Activated T-helper 1 cell treated with anti-CD3 and anti-CD28 coated beads, Interleukin-2, amount 50 U/mL, for 16 hours (primary cell): Measurements from ENCODE around the gene ISY1.
A peak's percentile ranks its signal among the peaks of the same experiment; 100 is the strongest.
"Not testable (repeated sequence)": the region's sequence is repeated elsewhere in the genome, so short reads cannot be mapped to it uniquely, and the experiment has no call there.

Experiments
- DNase-seq, 2 donors: peaks; one replicate each; pipeline ENCODE4 v3.0.0-alpha.2; 2020; ENCODE audit warnings: low read depth in 1 of 2, low spot score in 1 of 2

The ISY1 gene

GRCh38 chr3:129160891-129161859 lies at the start of gene ISY1:
Gene ISY1 (minus strand): TSS chr3:129161063. CDS start chr3:129160975, 88 bp downstream.
- peak; percentile 52 to 85 for DNase-seq

DNA sequence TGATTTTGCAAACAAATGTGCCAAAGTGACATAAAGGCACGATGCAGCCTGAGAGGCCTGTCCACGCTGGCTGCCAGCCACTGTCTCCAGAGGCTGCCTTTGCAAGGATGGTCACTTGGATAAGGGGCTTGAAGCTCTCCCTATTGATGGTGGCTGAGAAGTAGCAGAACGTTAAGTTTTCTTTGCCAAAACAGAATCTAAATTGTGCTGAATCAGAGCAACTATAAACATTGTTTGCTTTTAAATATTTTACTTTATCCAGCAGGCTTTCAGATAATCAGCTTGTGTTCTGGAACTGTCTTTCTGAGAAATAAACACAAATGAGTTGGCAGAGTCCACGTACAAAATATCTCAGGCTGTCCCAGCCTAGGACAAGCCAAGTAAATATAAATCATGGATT lies 46.6 kb upstream of the ISY1 start:
- no peak for DNase-seq

DNA sequence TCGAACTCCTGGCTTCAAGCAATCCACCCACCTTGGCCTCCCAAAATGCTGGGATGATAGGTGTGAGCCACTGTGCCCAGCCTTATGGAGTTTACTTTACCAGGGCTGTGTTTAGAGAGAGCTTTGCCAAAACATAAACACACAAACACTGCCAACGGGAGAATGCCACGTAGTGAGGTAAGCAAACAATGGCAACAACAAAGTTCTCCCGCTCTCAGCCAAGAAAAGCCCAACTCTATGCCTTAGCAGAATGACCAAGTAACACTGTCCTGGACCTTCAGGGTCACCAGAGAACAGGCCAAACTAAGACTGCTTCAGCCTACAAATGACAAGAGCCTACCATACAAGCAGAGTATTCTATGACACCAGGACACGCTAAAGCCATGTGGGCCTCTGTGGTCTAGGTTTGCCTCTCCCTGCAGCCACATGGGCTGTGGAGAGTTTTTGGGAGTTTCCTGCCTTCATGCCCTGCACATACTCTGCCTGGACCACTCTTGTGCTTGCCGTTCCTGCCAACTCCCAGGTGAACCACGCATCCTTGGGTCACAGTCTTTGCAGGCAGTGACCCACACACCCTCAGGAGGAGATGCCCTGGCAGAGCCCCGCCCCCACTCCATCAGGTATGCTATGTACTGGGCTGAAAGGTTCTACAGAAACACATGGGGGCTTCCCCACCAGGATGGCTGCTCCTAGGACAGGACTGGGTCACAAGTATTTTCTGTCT lies 44.4 kb upstream of the ISY1 start:
- DNase-seq = no peak

GRCh38 chr3:129204473-129204872 lies 43.6 kb upstream of the ISY1 start:
- no peak for DNase-seq

GRCh38 chr3:129199366-129199765 lies 38.5 kb upstream of the ISY1 start:
- DNase-seq = no peak

- DNase-seq = no peak
Measured at GRCh38 chr3:129197321-129197720, 36.5 kb upstream of the ISY1 start.

GRCh38 chr3:129196601-129197000 lies 35.7 kb upstream of the ISY1 start:
- DNase-seq = no peak

- no peak for DNase-seq
Measured at GRCh38 chr3:129195731-129196256, 34.9 kb upstream of the ISY1 start.

DNA sequence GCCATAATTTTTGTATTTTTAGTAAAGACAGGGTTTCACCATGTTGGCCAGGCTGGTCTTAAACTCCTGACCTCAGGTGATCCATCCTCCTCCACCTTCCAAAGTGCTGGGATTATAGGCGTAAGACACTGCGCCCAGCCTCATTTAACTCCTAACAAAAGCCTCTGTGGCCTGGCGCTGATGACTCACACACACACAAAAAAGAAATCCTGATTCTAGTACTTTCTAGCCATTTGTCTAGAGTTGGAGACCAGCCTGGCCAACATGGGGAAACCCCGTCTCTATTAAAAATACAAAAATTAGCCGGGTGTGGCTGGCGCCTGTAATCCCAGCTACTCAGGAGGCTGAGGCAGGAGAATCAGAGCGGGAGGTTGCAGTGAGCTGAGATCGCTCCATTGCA lies 28.9 kb upstream of the ISY1 start:
- not testable (repeated sequence) for DNase-seq

GRCh38 chr3:129187857-129188256 lies 27.0 kb upstream of the ISY1 start:
- DNase-seq = no peak

DNA sequence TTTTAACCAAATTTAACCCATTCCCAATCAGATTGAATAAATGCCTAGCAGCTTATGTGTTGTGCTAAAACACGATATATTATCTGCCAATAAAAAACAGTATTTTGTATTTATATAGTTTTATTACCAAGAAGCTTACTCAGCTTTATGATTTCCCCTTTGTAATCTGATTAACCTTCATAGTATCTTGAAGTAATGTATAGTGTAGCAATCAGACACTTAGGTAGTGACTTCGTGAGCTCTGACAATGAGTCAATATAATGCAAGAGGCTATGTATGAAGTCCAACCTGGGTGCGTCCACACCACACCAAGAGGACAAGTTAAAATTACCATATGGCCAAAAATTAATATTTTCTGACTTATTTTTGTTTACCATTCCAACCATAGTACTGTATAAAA lies 24.9 kb upstream of the ISY1 start:
- no peak for DNase-seq

DNA sequence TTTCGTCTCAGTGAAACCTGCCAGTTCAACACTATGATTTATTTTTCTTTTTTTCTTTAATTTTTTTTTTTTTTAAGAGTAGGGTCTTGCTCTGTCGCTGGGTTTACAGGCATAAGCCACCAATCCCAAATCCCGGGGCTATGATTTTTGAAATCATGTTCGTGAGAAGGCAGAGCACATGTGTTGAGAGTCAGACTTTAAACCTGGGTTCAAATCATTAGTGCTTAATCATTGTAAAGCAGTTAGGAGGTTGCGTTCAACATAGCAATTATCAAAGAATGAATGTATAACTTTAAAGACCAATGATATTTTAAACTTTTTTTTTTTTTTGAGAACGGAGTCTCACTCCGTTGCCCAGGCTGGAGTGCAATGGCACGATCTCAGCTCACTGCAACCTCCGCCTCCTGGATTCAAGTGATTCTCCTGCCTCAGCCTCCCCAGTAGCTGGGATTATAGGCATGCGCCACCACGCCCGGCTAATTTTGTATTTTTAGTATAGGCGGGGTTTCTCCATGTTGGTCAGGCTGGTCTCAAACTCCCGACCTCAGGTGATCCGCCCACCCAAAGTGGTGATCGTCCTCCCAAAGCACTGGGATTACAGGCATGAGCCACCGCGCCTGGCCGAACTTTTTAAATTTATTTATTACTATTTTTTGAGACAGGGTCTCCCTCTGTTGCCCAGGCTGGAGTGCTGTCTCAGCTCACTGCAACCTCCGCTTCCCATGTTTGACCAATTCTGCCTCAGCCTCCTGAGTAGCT lies 24.1 kb upstream of the ISY1 start:
- DNase-seq = not testable (repeated sequence)

GRCh38 chr3:129184396-129184657 lies 23.5 kb upstream of the ISY1 start:
- no peak for DNase-seq

DNA sequence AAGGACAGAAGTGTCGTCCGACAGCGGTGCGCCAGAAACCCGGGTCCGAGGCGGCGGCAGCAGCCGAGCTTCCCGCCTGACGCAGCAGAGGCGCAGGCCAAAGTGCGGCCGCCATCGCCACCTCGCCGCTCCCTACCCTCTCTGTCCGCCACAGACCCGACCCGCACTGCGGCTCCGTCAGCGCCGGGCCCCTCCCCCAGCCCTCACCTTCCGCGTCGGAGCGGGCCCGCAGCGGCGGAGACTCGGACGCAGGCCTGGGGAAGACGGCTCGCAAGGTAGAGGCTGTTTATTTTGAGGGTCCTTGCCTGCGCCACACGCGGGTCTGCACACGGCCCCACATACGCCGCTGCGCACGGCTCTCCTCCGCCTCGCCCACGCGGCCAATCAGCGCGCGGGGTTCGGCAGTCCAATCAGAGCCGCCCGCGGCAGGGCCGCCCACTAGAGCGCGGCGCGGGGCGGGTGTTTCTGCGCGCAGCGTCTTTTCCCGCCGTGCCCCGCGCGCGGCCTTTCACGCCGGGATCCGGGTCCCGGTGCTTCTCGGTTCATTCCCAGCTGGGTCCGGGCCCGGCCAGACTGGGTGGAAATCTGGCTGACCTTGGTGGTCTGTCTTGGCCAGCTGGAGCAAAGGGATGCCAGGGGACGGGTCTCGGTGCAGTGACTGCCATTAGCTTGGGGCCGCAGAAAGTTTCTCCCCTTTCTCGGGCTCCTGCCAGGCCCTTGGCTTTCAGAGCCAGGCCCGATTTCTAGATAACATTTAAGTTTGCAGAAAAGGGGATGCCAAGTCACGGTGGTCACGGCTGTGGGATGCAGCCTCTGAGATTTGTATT lies 22.9 kb upstream of the ISY1 start, which contains the start of gene CNBP:
CNBP (minus strand) TSS at position 328 of the 827 bp plus-strand sequence. CDS start 12,139 bp downstream, outside the sequence.
- DNase-seq = peak; percentile 80 to 93

DNA sequence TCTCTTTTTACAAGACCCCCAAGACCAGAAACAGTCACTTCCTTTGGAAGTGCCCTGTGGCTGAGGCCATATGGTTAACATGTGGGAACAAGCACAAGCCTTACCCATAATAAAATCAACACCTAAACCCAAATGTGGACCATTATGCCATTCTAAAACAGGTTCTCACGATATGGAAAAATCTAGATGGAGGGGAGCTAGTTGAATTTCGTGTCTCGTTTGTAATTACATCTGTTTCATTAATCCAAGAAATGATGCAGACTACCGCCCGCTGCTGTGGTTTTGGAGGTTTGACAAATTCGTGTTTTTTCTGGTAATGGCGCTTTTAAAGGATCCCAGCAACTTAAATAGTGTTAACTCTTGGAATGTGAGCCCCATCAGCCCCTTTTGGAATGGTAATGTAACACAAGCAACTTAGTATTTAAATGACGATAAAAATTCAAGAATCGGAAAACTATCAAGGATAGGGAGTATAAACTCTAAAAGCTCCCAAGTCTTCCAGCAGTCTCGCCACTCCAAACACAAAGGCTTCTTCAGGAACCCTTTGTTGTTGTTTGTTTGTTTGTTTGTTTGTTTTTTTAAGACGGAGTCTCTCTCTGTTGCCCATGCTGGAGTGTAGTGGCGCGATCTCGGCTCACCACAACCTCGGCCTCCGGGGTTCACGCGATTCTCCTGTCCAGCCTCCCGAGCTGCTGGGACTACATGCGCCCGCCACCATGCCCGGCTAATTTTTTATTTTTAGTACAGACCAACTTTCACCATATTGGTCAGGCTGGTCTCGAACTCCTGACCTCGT lies 21.7 kb upstream of the ISY1 start:
- DNase-seq = peak in 1 of 2 donors; percentile 11

- DNase-seq = no peak
Measured at GRCh38 chr3:129181819-129182218, 21.0 kb upstream of the ISY1 start.

GRCh38 chr3:129180461-129180860 lies 19.6 kb upstream of the ISY1 start:
- DNase-seq = no peak

DNA sequence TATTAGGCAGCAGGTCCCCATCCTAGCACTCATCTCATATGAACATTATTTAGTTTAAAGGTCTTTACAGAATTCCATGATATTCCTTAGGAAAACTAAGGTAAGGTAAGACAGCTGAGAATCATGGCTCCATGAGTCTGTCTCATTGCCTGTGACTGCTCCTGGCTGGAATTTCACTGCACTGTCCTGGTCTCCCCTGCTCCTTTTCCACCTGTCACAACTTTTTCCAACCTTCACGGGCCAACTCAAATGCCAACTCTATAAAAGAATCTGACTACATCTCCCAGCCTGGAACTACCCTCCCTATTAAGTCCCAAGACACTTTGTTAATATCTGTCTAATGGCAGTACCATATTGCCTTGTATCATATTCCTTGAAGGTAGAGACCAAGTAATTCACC lies 15.2 kb upstream of the ISY1 start:
- no peak for DNase-seq

GRCh38 chr3:129173725-129174124 lies 12.9 kb upstream of the ISY1 start:
- DNase-seq = no peak

DNA sequence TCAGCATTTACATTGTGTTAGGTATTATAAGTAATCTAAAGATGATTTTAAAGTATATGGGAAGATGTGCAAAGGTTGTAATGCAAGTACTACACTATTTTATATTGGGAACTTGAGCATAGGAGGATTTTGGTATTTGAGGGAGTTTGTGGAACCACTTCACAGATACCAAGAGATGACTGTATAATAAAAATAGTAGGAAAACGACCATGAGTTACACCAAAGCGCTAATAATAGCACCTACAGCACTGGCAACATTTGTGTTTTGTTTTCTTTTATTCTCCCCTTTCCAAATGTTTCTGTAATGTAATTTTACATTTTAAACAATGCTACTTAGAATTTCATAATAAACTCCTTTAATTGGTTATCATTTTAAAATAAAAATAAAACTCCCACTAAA lies 12.3 kb upstream of the ISY1 start:
- DNase-seq = no peak
